ENCODE measurements around the gene PTPMT1. TPM values are rescaled to one million over a fixed set of nuclear protein-coding genes. Genes with fewer than 3 reads are reported as not detected.
"Not testable (repeated sequence)": the region's sequence is repeated elsewhere in the genome, so short reads cannot be mapped to it uniquely, and the experiment has no call there.

The PTPMT1 gene
- polyA plus RNA-seq, 1 donor from 2014 or later, result 2.7 TPM

- no peak for TF ChIP-seq RAD21 (conservative IDR thresholded peaks at IDR 0.05)
- no peak for TF ChIP-seq MXI1 (conservative IDR thresholded peaks at IDR 0.05; ENCODE audit: poor library complexity, severe bottlenecking)
- no peak for TF ChIP-seq EZH2 (IDR thresholded peaks at IDR 0.05; ENCODE audit: borderline replicate concordance, insufficient read depth, low read length, poor library complexity, severe bottlenecking)
- no peak for TF ChIP-seq POLR2AphosphoS5 (IDR thresholded peaks at IDR 0.05)
- no peak for TF ChIP-seq EP300 (conservative IDR thresholded peaks at IDR 0.05; ENCODE audit: poor library complexity, severe bottlenecking)
- TF ChIP-seq, protein P1, sequence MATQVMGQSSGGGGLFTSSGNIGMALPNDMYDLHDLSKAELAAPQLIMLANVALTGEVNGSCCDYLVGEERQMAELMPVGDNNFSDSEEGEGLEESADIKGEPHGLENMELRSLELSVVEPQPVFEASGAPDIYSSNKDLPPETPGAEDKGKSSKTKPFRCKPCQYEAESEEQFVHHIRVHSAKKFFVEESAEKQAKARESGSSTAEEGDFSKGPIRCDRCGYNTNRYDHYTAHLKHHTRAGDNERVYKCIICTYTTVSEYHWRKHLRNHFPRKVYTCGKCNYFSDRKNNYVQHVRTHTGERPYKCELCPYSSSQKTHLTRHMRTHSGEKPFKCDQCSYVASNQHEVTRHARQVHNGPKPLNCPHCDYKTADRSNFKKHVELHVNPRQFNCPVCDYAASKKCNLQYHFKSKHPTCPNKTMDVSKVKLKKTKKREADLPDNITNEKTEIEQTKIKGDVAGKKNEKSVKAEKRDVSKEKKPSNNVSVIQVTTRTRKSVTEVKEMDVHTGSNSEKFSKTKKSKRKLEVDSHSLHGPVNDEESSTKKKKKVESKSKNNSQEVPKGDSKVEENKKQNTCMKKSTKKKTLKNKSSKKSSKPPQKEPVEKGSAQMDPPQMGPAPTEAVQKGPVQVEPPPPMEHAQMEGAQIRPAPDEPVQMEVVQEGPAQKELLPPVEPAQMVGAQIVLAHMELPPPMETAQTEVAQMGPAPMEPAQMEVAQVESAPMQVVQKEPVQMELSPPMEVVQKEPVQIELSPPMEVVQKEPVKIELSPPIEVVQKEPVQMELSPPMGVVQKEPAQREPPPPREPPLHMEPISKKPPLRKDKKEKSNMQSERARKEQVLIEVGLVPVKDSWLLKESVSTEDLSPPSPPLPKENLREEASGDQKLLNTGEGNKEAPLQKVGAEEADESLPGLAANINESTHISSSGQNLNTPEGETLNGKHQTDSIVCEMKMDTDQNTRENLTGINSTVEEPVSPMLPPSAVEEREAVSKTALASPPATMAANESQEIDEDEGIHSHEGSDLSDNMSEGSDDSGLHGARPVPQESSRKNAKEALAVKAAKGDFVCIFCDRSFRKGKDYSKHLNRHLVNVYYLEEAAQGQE (IDR thresholded peaks at IDR 0.05; ENCODE audit: borderline replicate concordance), result no peak
- TF ChIP-seq, protein P2, sequence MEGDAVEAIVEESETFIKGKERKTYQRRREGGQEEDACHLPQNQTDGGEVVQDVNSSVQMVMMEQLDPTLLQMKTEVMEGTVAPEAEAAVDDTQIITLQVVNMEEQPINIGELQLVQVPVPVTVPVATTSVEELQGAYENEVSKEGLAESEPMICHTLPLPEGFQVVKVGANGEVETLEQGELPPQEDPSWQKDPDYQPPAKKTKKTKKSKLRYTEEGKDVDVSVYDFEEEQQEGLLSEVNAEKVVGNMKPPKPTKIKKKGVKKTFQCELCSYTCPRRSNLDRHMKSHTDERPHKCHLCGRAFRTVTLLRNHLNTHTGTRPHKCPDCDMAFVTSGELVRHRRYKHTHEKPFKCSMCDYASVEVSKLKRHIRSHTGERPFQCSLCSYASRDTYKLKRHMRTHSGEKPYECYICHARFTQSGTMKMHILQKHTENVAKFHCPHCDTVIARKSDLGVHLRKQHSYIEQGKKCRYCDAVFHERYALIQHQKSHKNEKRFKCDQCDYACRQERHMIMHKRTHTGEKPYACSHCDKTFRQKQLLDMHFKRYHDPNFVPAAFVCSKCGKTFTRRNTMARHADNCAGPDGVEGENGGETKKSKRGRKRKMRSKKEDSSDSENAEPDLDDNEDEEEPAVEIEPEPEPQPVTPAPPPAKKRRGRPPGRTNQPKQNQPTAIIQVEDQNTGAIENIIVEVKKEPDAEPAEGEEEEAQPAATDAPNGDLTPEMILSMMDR (IDR thresholded peaks at IDR 0.05; ENCODE audit: poor library complexity, severe bottlenecking), result no peak
- TF ChIP-seq SMC3 (conservative IDR thresholded peaks at IDR 0.05; ENCODE audit: poor library complexity), result no peak
- no peak for TF ChIP-seq TAF1 (IDR thresholded peaks at IDR 0.05; ENCODE audit: low read depth)
- Histone ChIP-seq H2AFZ (ENCODE audit: low read depth, low read length) (no peak overlapping the region), H3K27me3 (ENCODE audit: insufficient read depth, low read depth, low read length) (no peaks in the 10 kb centered on the region), H3K9me2 (ENCODE audit: insufficient read depth, low read length) (no peaks in the 10 kb centered on the region), H3K36me3 (ENCODE audit: insufficient read depth, low read length) (no peaks in the 10 kb centered on the region), H4K20me1 (ENCODE audit: insufficient read depth) (peaks cover 3% of the 10 kb centered on the region), H3K79me2 (replicated peaks; ENCODE audit: insufficient read depth, low read length) (peaks cover 83% of the 10 kb centered on the region), H3K9me3 (ENCODE audit: low read length) (no peaks in the 10 kb centered on the region), H3K9ac (ENCODE audit: low read length) (peak overlapping the region; percentile 23), H3F3A (ENCODE audit: insufficient read depth, low read length, poor library complexity, severe bottlenecking) (peaks cover 3% of the 10 kb centered on the region), H3K4me3 (ENCODE audit: low read length) (peak overlapping the region; percentile 54), H3K4me2 (ENCODE audit: low read length) (no peak overlapping the region), H3K27ac (ENCODE audit: low read length) (peak overlapping the region; percentile 97)
Observed at GRCh38 chr11:47541070-47541469, 24.3 kb upstream of the PTPMT1 start.

GRCh38 chr11:47545298-47545697 is 20.1 kb upstream of the PTPMT1 start:
- TF ChIP-seq EZH2 (IDR thresholded peaks at IDR 0.05; ENCODE audit: borderline replicate concordance, insufficient read depth, low read length, poor library complexity, severe bottlenecking) (no peak), TAF1 (IDR thresholded peaks at IDR 0.05; ENCODE audit: low read depth) (no peak), POLR2AphosphoS5 (IDR thresholded peaks at IDR 0.05) (no peak), EP300 (conservative IDR thresholded peaks at IDR 0.05; ENCODE audit: poor library complexity, severe bottlenecking) (no peak), RAD21 (conservative IDR thresholded peaks at IDR 0.05) (no peak), SMC3 (conservative IDR thresholded peaks at IDR 0.05; ENCODE audit: poor library complexity) (no peak), MXI1 (conservative IDR thresholded peaks at IDR 0.05; ENCODE audit: poor library complexity, severe bottlenecking) (no peak)
- TF ChIP-seq, protein P2 (IDR thresholded peaks at IDR 0.05; ENCODE audit: poor library complexity, severe bottlenecking), result no peak
- TF ChIP-seq, protein P1 (IDR thresholded peaks at IDR 0.05; ENCODE audit: borderline replicate concordance), result no peak
- no peaks in the 10 kb centered on the region for H3K36me3 ChIP-seq (ENCODE audit: insufficient read depth, low read length)
- no peaks in the 10 kb centered on the region for H3K9me2 ChIP-seq (ENCODE audit: insufficient read depth, low read length)
- no peak overlapping the region for H3K27ac ChIP-seq (ENCODE audit: low read length)
- no peak overlapping the region for H3K4me2 ChIP-seq (ENCODE audit: low read length)
- H3K79me2 ChIP-seq (replicated peaks; ENCODE audit: insufficient read depth, low read length), result peaks cover 84% of the 10 kb centered on the region
- no peaks in the 10 kb centered on the region for H3K9me3 ChIP-seq (ENCODE audit: low read length)
- H2AFZ ChIP-seq (ENCODE audit: low read depth, low read length), result no peak overlapping the region
- no peak overlapping the region for H3K4me3 ChIP-seq (ENCODE audit: low read length)
- no peaks in the 10 kb centered on the region for H4K20me1 ChIP-seq (ENCODE audit: insufficient read depth)
- no peaks in the 10 kb centered on the region for H3F3A ChIP-seq (ENCODE audit: insufficient read depth, low read length, poor library complexity, severe bottlenecking)
- no peak overlapping the region for H3K9ac ChIP-seq (ENCODE audit: low read length)
- no peaks in the 10 kb centered on the region for H3K27me3 ChIP-seq (ENCODE audit: insufficient read depth, low read depth, low read length)

GRCh38 chr11:47546274-47546673 is 19.1 kb upstream of the PTPMT1 start:
- H4K20me1 ChIP-seq (ENCODE audit: insufficient read depth); H3K4me3 ChIP-seq (ENCODE audit: low read length); H2AFZ ChIP-seq (ENCODE audit: low read depth, low read length); H3K9me2 ChIP-seq (ENCODE audit: insufficient read depth, low read length); H3K9me3 ChIP-seq (ENCODE audit: low read length); H3K36me3 ChIP-seq (ENCODE audit: insufficient read depth, low read length); H3K27ac ChIP-seq (ENCODE audit: low read length); H3K4me2 ChIP-seq (ENCODE audit: low read length); H3K27me3 ChIP-seq (ENCODE audit: insufficient read depth, low read depth, low read length); H3F3A ChIP-seq (ENCODE audit: insufficient read depth, low read length, poor library complexity, severe bottlenecking); H3K9ac ChIP-seq (ENCODE audit: low read length): not testable (repeated sequence)
- H3K79me2 ChIP-seq (replicated peaks; ENCODE audit: insufficient read depth, low read length), result peaks cover 89% of the 10 kb centered on the region

All from neural cell (in vitro differentiated cells).